ENCODE data around the gene EDC4.

- no peak for TF ChIP-seq HIC1 (tag by site-specific recombination; IDR thresholded peaks at IDR 0.05)
- no peak for TF ChIP-seq ZNF324 (tag by site-specific recombination; IDR thresholded peaks at IDR 0.05)
Measured at GRCh38 chr16:67844497-67844896, 28.4 kb upstream of the EDC4 start.
